Glomerular endothelial cell (primary cell): ENCODE data around the gene SUPT4H1. TPM values are rescaled to one million over a fixed set of nuclear protein-coding genes. Genes with fewer than 3 reads are reported as not detected.

Source experiments
- DNase-seq: peaks from one replicate; pipeline ENCODE4 v3.0.0-alpha.2; 2011; ENCODE audit warnings: low read depth, low spot score; ENCODE audit errors: extremely low read depth
- total RNA-seq: library from RNA; depleted of rRNA; stranded (reverse); fragments of >200 nt; gene quantifications from 2 replicates; pipeline ENCODE4 v1.2.3, GENCODE V29; 2015

The SUPT4H1 gene
- total RNA-seq, 1 donor from 2014 or later = 45.0 TPM

GRCh38 chr17:58365185-58365979, 13.4 kb upstream of the SUPT4H1 start:
- DNase-seq = no peak

GRCh38 chr17:58364270-58364942, 12.4 kb upstream of the SUPT4H1 start:
- no peak for DNase-seq

- no peak for DNase-seq
Observed at GRCh38 chr17:58363457-58364185, 11.6 kb upstream of the SUPT4H1 start.

- no peak for DNase-seq
Observed at GRCh38 chr17:58362368-58363014, 10.5 kb upstream of the SUPT4H1 start.

- no peak for DNase-seq
Observed at GRCh38 chr17:58360296-58361063, 8.5 kb upstream of the SUPT4H1 start.

- no peak for DNase-seq
Observed at GRCh38 chr17:58358408-58359172, 6.6 kb upstream of the SUPT4H1 start.

- DNase-seq = no peak
Observed at GRCh38 chr17:58357312-58358297, 5.6 kb upstream of the SUPT4H1 start.

GRCh38 chr17:58356231-58356630, 4.2 kb upstream of the SUPT4H1 start:
- DNase-seq = no peak

GRCh38 chr17:58354541-58355216, 2.7 kb upstream of the SUPT4H1 start:
- no peak for DNase-seq

GRCh38 chr17:58353389-58353825, 1.4 kb upstream of the SUPT4H1 start:
- DNase-seq = no peak

GRCh38 chr17:58352596-58353388, 791 bp upstream of the SUPT4H1 start:
- no peak for DNase-seq

- DNase-seq = no peak
Observed at GRCh38 chr17:58351182-58351581, 819 bp downstream of the SUPT4H1 start.

- DNase-seq = no peak
Observed at GRCh38 chr17:58348038-58348437, 4.0 kb downstream of the SUPT4H1 start.

- DNase-seq = no peak
Observed at GRCh38 chr17:58345500-58345899, 6.5 kb downstream of the SUPT4H1 start.

GRCh38 chr17:58344791-58345157, 7.2 kb downstream of the SUPT4H1 start:
- DNase-seq = no peak

- DNase-seq = no peak
Observed at GRCh38 chr17:58344047-58344790, 7.8 kb downstream of the SUPT4H1 start.
